ENCODE data around the gene CLSTN1.

Gene CLSTN1

GRCh38 chr1:9826087-9826486 lies 2.3 kb upstream of the CLSTN1 start:
- H2BK120ac ChIP-seq (ENCODE audit: insufficient read depth, low read length, poor library complexity), result no peak overlapping the region
- no peak overlapping the region for H2AK5ac ChIP-seq (ENCODE audit: low read length)
- DNase-seq, result no peak
- no CpG with 5 or more reads among the region's 3 CpGs for WGBS (ENCODE audit: extremely low coverage, insufficient coverage, insufficient read length)
- no peak overlapping the region for H4K12ac ChIP-seq (ENCODE audit: low read depth, low read length)
- H3K9ac ChIP-seq (ENCODE audit: low read length), result no peak overlapping the region
- H3K27ac ChIP-seq (ENCODE audit: low read depth, low read length), result no peak overlapping the region
- no peak overlapping the region for H3K14ac ChIP-seq (ENCODE audit: low read length)
- no peak overlapping the region for H3K23ac ChIP-seq (ENCODE audit: low read length)
- H3K4me1 ChIP-seq (ENCODE audit: control insufficient read depth in 1 of 2, insufficient read depth in 2 of 2, low read length in 2 of 2), result peaks cover 12% of the 10 kb centered on the region in 2 experiments
- H3K27me3 ChIP-seq (ENCODE audit: insufficient read depth, low read length), result no peaks in the 10 kb centered on the region
- no peak overlapping the region for H3K4ac ChIP-seq (ENCODE audit: low read depth, low read length)
- no peak overlapping the region for H3K4me3 ChIP-seq (ENCODE audit: low read depth, low read length)
- no peak overlapping the region for H3K4me2 ChIP-seq (ENCODE audit: low read length)
- H2AFZ ChIP-seq (ENCODE audit: insufficient read depth, low read length, poor library complexity), result no peak overlapping the region
- H3K9me3 ChIP-seq (ENCODE audit: insufficient read depth, low read depth, low read length), result no peaks in the 10 kb centered on the region
- no peak overlapping the region for H2BK5ac ChIP-seq (ENCODE audit: low read depth, low read length, poor library complexity)
- no peak overlapping the region for H4K91ac ChIP-seq (ENCODE audit: low read depth, low read length)
- no peaks in the 10 kb centered on the region for H3K36me3 ChIP-seq (ENCODE audit: control insufficient read depth in 1 of 2, insufficient read depth in 2 of 2, low read length in 2 of 2)
- no peak overlapping the region for H2BK12ac ChIP-seq (ENCODE audit: low read length)
- peaks cover 12% of the 10 kb centered on the region for H3K79me1 ChIP-seq (ENCODE audit: low read length)
- no peak overlapping the region for H4K8ac ChIP-seq (ENCODE audit: low read depth, low read length)
- H3K18ac ChIP-seq (ENCODE audit: low read length), result no peak overlapping the region
- peaks cover 7% of the 10 kb centered on the region for H3K79me2 ChIP-seq (ENCODE audit: control insufficient read depth, insufficient read depth, low read length, poor library complexity)

GRCh38 chr1:9825093-9826074 lies 1.6 kb upstream of the CLSTN1 start:
- H3K79me1 ChIP-seq (ENCODE audit: low read length), result peaks cover 12% of the 10 kb centered on the region
- peak overlapping the region; percentile 27 for H3K4me2 ChIP-seq (ENCODE audit: low read length)
- H3K79me2 ChIP-seq (ENCODE audit: control insufficient read depth, insufficient read depth, low read length, poor library complexity), result peaks cover 7% of the 10 kb centered on the region
- no CpG with 5 or more reads among the region's 17 CpGs for WGBS (ENCODE audit: extremely low coverage, insufficient coverage, insufficient read length)
- H3K9me3 ChIP-seq (ENCODE audit: insufficient read depth, low read depth, low read length), result no peaks in the 10 kb centered on the region
- no peak overlapping the region for H3K18ac ChIP-seq (ENCODE audit: low read length)
- no peak overlapping the region for H3K23ac ChIP-seq (ENCODE audit: low read length)
- no peak overlapping the region for H4K12ac ChIP-seq (ENCODE audit: low read depth, low read length)
- no peak overlapping the region for H4K8ac ChIP-seq (ENCODE audit: low read depth, low read length)
- H2AFZ ChIP-seq (ENCODE audit: insufficient read depth, low read length, poor library complexity), result peak overlapping the region; percentile 18
- H3K4me3 ChIP-seq (ENCODE audit: low read depth, low read length), result no peak overlapping the region
- no peak overlapping the region for H3K14ac ChIP-seq (ENCODE audit: low read length)
- no peak overlapping the region for H2BK5ac ChIP-seq (ENCODE audit: low read depth, low read length, poor library complexity)
- H3K4me1 ChIP-seq (ENCODE audit: control insufficient read depth in 1 of 2, insufficient read depth in 2 of 2, low read length in 2 of 2), result peaks cover 12% of the 10 kb centered on the region in 2 experiments
- H3K36me3 ChIP-seq (ENCODE audit: control insufficient read depth in 1 of 2, insufficient read depth in 2 of 2, low read length in 2 of 2), result no peaks in the 10 kb centered on the region
- H3K4ac ChIP-seq (ENCODE audit: low read depth, low read length), result no peak overlapping the region
- peak; percentile 50 to 64 for DNase-seq
- no peak overlapping the region for H4K91ac ChIP-seq (ENCODE audit: low read depth, low read length)
- no peak overlapping the region for H2BK12ac ChIP-seq (ENCODE audit: low read length)
- H3K9ac ChIP-seq (ENCODE audit: low read length), result no peak overlapping the region
- H3K27ac ChIP-seq (ENCODE audit: low read depth, low read length), result no peak overlapping the region
- H2BK120ac ChIP-seq (ENCODE audit: insufficient read depth, low read length, poor library complexity), result no peak overlapping the region
- H3K27me3 ChIP-seq (ENCODE audit: insufficient read depth, low read length), result no peaks in the 10 kb centered on the region
- H2AK5ac ChIP-seq (ENCODE audit: low read length), result no peak overlapping the region

DNA sequence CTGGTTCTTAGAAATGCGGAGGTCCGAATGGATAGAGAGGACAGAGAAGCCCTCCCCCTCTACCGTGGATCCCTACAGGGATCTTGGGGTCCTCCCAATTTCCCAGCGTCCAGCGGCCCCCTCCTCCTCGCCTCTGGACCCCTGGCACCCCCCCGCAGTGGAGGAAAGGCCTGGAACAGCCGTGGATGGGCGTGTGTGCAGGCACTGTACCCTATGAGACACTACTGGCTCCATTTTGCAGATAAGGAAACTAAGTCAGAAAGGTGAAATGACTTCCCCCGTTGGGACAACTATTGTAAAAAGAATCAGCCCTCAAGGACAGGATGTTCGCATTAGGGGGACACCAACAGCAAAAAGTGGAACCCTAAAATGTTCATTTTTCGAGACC lies 931 bp upstream of the CLSTN1 start:
- Histone ChIP-seq H3K23ac (ENCODE audit: low read length) (no peak overlapping the region), H4K91ac (ENCODE audit: low read depth, low read length) (no peak overlapping the region), H3K14ac (ENCODE audit: low read length) (no peak overlapping the region), H2BK12ac (ENCODE audit: low read length) (no peak overlapping the region), H3K27me3 (ENCODE audit: insufficient read depth, low read length) (no peaks in the 10 kb centered on the region), H4K8ac (ENCODE audit: low read depth, low read length) (no peak overlapping the region), H3K4me1 (ENCODE audit: control insufficient read depth in 1 of 2, insufficient read depth in 2 of 2, low read length in 2 of 2) (peaks cover 12% of the 10 kb centered on the region in 2 experiments), H3K9ac (ENCODE audit: low read length) (no peak overlapping the region), H3K36me3 (ENCODE audit: control insufficient read depth in 1 of 2, insufficient read depth in 2 of 2, low read length in 2 of 2) (no peaks in the 10 kb centered on the region), H2BK5ac (ENCODE audit: low read depth, low read length, poor library complexity) (no peak overlapping the region), H3K4ac (ENCODE audit: low read depth, low read length) (no peak overlapping the region), H2BK120ac (ENCODE audit: insufficient read depth, low read length, poor library complexity) (no peak overlapping the region), H3K27ac (ENCODE audit: low read depth, low read length) (no peak overlapping the region), H4K12ac (ENCODE audit: low read depth, low read length) (no peak overlapping the region), H2AK5ac (ENCODE audit: low read length) (no peak overlapping the region), H3K9me3 (ENCODE audit: insufficient read depth, low read depth, low read length) (no peaks in the 10 kb centered on the region), H3K4me3 (ENCODE audit: low read depth, low read length) (no peak overlapping the region), H3K79me2 (ENCODE audit: control insufficient read depth, insufficient read depth, low read length, poor library complexity) (peaks cover 9% of the 10 kb centered on the region), H3K18ac (ENCODE audit: low read length) (no peak overlapping the region), H3K79me1 (ENCODE audit: low read length) (peaks cover 12% of the 10 kb centered on the region), H2AFZ (ENCODE audit: insufficient read depth, low read length, poor library complexity) (no peak overlapping the region), H3K4me2 (ENCODE audit: low read length) (peak overlapping the region; percentile 76)
- DNase-seq, result peak in 1 of 2 donors; percentile 6
- WGBS (ENCODE audit: extremely low coverage, insufficient coverage, insufficient read length), result no CpG with 5 or more reads among the region's 12 CpGs

DNA sequence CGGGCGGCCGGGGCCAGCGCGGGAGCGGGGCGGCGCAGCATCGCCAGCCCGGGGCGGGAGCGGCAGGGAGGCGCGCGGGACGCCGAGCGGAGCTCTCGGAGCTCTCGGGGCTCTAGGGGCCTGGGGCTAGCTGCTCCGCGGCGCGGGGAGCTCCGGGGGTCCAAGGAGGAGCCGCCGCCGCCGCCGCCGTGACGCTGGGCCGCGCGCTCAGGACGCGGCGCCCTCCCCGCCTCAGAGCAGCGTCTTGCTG lies 147 bp downstream of the CLSTN1 start:
- no peak for DNase-seq
- peaks cover 12% of the 10 kb centered on the region in 2 experiments for H3K4me1 ChIP-seq (ENCODE audit: control insufficient read depth in 1 of 2, insufficient read depth in 2 of 2, low read length in 2 of 2)
- H3K36me3 ChIP-seq (ENCODE audit: control insufficient read depth in 1 of 2, insufficient read depth in 2 of 2, low read length in 2 of 2), result no peaks in the 10 kb centered on the region
- H3K79me2 ChIP-seq (ENCODE audit: control insufficient read depth, insufficient read depth, low read length, poor library complexity), result peaks cover 9% of the 10 kb centered on the region
- peak overlapping the region; percentile 34 for H3K4ac ChIP-seq (ENCODE audit: low read depth, low read length)
- H2AFZ ChIP-seq (ENCODE audit: insufficient read depth, low read length, poor library complexity), result peak overlapping the region; percentile 96
- H4K8ac ChIP-seq (ENCODE audit: low read depth, low read length), result peak overlapping the region; percentile 98
- peak overlapping the region; percentile 57 for H4K12ac ChIP-seq (ENCODE audit: low read depth, low read length)
- H3K18ac ChIP-seq (ENCODE audit: low read length), result peak overlapping the region; percentile 42
- no peak overlapping the region for H3K23ac ChIP-seq (ENCODE audit: low read length)
- no CpG with 5 or more reads among the region's 40 CpGs for WGBS (ENCODE audit: extremely low coverage, insufficient coverage, insufficient read length)
- H3K9ac ChIP-seq (ENCODE audit: low read length), result peak overlapping the region; percentile 77
- H2BK12ac ChIP-seq (ENCODE audit: low read length), result peak overlapping the region; percentile 16
- no peaks in the 10 kb centered on the region for H3K27me3 ChIP-seq (ENCODE audit: insufficient read depth, low read length)
- H2AK5ac ChIP-seq (ENCODE audit: low read length), result no peak overlapping the region
- no peaks in the 10 kb centered on the region for H3K9me3 ChIP-seq (ENCODE audit: insufficient read depth, low read depth, low read length)
- no peak overlapping the region for H3K27ac ChIP-seq (ENCODE audit: low read depth, low read length)
- H2BK5ac ChIP-seq (ENCODE audit: low read depth, low read length, poor library complexity), result peak overlapping the region; percentile 78
- peak overlapping the region; percentile 88 for H3K4me3 ChIP-seq (ENCODE audit: low read depth, low read length)
- peak overlapping the region; percentile 94 for H2BK120ac ChIP-seq (ENCODE audit: insufficient read depth, low read length, poor library complexity)
- H3K4me2 ChIP-seq (ENCODE audit: low read length), result peak overlapping the region; percentile 100
- H4K91ac ChIP-seq (ENCODE audit: low read depth, low read length), result peak overlapping the region; percentile 82
- peak overlapping the region; percentile 93 for H3K14ac ChIP-seq (ENCODE audit: low read length)
- H3K79me1 ChIP-seq (ENCODE audit: low read length), result peaks cover 12% of the 10 kb centered on the region

All from trophoblast cell (in vitro differentiated cells and primary cell).